GM19324 (cell line): ENCODE results near the gene TMEM179B.
"Not testable (repeated sequence)": the region's sequence is repeated elsewhere in the genome, so short reads cannot be mapped to it uniquely, and the experiment has no call there.

Source experiments
- ATAC-seq: cut with Tn5 transposase; IDR thresholded peaks from one replicate; pipeline ENCODE4 v1.9.1; 2021; ENCODE audit warnings: mild to moderate bottlenecking, moderate library complexity; ENCODE audit not compliant: unreplicated experiment, low FRiP score

TMEM179B gene

DNA sequence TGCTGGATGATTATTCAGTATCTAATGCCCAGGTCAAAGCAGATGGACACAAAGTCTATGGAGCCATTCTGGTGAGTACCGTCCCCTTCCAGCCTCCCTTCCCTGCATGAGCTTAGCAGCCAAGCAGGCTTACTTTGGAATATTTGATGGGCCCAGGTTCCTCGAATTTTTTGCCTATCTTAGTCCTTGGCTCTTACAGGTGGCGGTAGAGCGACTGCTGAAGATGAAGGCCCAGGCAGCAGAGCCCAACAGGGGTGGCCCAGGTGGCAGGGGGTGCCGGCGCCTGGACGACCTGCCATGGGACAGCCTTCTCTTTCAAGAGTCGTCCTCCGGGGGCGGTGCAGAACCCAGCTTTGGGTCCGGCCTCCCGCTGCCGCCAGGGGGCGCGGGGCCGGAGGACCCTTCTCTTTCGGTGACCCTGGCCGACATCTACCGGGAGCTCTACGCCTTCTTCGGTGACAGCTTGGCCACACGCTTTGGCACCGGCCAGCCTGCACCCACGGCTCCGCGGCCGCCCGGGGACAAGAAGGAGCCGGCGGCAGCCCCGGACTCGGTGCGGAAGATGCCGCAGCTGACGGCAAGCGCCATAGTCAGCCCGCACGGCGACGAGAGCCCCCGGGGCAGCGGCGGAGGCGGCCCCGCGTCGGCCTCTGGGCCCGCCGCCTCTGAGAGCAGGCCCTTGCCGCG lies 741 bp upstream of the TMEM179B start:
- peak; percentile 61 for ATAC-seq

DNA sequence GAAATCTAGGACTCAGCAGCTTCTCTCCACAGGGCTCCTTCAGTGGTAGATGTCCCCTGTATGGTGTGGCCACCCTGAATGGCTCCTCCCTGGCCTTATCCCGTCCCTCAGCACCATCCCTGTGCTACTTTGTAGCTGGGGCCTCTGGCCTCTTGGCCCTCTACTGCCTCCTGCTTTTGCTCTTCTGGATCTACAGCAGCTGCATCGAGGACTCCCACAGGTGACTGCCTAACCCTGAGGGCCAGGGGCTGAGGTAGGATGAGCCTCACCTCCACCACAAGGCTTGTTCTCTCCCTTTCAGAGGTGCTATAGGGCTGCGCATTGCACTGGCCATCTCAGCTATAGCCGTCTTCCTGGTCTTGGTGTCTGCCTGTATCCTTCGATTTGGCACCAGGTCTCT lies 1.8 kb downstream of the TMEM179B start:
- ATAC-seq, result no peak

DNA sequence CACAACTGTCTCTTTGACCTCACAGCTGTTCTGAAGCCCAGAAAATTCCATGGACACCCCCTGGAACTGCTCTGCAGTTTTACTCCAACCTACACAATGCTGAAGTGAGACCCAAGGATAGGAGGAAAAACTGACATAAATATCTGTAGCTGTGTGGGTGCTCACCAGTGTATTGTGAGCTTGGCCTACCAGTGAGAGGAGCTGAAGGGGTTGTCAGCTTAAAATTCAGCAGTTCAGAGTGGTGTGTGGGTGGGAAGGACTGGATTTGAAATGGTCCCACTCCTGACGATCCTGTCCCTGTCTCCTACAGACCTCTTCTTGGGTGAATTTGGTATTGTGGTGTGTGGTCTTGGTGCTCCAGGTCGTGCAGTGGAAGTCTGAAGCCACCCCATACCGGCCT lies 2.4 kb downstream of the TMEM179B start:
- ATAC-seq, result no peak

DNA sequence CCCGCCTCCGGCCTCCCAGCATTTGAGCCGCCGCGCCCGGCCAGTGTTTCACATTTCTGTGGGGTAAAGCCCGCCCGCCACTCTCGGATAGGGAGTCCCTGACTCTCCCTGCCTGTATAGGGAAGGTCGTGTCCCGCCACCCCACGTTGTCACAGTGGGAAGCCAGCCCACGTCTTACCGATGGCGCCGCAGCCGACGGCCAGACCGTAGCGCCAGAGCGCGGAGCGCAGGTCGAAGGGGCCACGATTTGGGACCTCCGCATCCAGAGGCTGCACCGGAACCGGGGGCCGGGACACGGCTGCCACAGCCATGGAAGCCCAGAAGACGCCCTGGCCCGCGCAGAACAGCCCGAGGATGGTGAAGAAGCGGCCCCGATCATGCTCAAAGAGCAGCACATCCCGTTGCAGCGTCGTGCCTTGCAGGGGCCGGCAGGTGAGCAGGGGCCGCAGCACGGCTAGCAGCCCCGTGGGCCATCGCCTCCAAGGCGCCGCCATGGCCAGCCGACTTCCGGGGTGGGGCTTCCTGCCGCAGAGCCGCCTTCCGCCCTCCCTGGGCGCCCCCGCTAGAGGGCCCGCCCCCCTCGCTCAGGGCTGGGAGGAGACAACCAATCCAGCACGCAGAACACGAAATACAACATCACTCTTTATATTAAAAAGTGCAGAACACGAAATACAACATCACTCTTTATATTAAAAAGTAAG lies 4.4 kb downstream of the TMEM179B start, which contains the start of gene TMEM223:
TSS of gene TMEM223 (minus strand) at position 506 of the 701 bp plus-strand sequence. CDS start at position 494, 12 bp downstream.
- peak; percentile 60 for ATAC-seq

DNA sequence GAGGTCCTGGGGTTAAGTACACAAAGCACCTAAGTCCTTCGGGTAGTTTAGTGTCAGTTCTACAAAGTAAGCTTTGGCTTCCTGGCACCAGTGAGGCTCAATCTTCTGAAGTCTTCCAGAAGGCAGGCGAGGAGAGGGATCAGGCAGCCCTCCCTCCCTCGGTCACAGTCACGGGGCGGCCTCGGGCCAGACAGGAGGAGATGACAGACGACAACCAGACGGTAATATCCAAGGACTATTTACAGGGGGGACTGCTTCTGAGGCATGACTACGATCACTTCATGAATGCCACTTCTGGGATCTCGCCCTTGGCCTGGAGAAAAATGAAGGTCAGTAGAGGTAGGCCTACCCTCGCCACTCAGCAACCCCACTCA lies 5.0 kb downstream of the TMEM179B start:
- no peak for ATAC-seq

DNA sequence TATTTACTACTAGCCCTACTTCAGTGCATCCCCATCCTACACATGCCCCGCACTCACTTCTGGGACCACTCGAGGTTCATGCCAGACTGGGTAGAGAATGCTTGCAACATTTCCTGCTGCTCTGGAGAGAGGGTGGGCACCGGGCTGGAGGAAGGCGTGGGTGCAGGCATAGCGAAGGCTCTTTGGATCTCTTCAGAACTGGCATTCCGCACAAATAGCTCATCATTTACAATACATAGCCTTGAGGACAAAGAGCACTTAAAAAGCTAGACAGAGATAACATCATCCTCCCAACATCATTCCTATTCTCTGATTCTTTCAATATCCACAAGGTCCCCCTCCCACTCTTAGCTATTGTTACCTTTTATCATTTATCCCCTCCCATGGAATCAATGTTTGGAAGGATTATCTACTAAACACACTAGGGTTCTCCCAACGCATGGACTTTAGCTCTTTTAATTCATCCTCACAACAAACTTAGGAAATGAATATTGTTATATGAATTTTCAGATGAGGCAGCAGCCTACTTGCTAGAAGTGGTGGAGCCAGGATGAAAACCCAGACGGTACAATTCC lies 7.1 kb downstream of the TMEM179B start:
- ATAC-seq, result no peak

DNA sequence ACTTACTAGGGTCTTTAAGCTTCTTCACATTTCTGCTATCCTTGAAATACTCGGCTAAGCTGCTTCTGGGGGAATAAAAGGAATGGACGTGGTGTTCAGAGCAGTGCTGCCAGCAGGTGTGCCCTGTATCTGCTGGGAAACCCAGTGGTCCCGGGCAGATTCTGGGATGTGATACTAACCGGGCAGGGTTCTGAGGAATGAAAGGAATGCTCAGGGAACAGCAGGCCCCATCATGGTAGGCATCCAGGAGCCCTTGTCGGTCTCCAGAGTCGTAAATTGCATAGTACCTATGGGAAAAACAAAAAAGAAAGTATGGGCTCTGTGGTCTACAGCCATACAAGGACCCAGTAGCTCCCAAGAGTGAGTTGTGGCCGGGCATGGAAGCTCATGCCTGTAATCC lies 9.1 kb downstream of the TMEM179B start:
- ATAC-seq, result no peak

DNA sequence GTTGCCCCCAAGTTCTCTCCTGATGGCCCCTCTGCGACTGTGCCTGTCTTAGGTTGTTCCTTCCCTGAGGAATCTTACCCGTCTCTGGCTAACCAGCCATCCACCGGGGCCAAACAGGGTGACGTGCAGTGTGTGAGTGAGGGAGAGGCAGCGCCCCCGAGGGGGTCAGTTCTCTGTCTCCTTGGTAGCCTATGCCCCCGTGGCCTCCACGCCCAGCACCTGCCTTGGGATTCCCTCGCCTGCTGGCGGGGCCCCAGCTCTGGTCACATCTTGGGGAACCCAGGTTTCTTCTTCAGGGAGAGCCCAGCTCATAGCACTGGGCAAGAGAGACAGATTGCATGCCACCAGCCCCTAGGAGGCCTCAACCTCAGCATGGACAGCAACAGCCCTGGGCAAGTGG lies 12.3 kb downstream of the TMEM179B start:
- no peak for ATAC-seq

DNA sequence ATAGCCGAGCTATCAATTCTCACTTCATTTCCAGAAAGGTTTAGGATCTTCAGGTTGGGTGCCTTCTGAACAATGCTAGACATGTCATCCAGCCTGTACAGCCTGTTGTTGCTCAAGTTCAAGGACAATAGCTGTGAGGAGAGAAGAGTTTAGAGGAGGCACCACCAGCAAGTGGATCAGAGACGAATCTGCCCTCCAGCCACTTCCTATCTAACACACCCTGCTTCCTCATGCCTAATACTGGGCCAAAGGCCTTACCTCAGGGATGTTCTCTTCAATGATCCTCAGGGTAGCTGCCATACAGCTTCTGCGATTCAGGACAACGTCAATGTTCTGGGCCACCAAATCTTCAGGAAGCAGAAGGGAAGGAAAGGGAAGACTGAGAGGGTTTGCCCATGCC lies 13.9 kb downstream of the TMEM179B start:
- no peak for ATAC-seq

DNA sequence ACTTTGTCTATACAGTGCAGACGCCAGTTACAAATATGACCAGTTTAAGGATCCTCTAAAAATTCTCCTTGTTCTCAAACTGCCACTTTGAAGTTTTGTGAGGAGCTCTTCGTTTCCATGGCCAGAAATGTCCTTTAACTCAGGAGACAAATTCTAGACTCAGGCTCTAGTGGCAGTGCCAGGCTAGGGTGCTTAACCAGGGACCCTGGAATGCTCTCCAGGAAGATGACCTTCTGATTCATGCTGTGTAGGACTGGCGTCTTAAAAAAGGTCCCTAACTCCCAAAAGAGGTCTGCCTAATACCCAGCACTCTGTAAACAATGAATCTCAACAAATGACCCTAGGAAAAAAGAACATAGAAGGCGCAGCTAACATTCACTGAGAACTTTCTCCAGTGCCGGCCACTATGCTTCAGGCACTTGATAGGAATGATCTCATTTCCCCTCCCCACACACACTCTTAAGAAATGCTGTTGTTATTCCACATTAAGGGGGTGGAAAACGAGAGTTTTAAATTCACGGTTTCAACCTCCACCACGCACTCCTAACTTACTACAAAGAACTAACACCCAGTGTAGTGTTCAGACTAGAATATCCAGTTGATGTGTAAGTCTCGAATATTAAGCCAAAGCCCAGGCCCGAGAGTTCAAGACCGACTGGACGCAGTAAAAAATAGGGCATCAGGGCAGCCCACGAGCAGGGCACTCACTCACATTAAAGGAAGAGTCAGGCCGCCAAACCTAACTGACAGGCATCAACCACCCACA lies 17.3 kb downstream of the TMEM179B start:
- no peak for ATAC-seq

DNA sequence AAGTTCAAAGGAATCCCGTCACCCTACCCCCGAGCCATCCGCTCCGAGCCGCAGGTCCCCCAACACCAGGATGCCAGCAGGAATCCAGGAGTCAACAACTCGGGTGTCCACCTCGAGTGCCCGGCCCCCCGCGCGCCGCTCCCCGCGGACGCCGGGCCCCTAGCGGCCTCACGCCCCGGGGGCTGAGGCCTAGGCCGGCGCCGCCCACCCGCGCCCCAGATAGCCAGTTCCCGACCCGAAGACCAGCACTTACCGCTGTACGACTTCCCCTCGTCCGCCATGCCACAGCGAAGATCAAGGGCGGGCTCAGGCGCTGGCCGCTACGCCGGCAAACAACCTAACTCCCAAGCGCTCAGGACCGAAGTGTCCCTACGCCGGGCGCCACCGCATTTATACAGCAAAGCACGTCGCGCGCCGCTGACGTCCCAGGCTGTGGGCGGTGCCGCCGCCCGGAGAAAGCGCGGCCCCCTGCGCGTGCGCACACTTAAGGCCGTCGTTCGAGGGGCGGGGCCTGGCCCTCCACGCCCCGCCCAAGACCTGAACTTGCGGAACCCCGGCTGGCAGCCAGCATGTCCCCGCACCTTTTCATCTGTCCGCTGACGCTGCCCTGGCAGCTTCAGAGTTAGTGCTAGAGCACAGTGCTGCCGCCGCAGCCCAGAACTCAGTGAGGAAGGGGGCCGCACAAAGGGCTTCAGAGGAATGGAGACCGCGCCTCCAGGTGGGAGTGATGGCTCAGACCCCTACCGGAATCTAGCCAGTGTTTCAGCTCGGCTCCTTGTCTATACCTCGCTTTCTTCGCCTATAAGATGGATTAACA lies 18.1 kb downstream of the TMEM179B start, which contains the start of gene NXF1:
TSS of gene NXF1 (minus strand) at position 365 of the 817 bp plus-strand sequence. CDS start at position 281, 84 bp downstream.
- peak; percentile 94 for ATAC-seq

DNA sequence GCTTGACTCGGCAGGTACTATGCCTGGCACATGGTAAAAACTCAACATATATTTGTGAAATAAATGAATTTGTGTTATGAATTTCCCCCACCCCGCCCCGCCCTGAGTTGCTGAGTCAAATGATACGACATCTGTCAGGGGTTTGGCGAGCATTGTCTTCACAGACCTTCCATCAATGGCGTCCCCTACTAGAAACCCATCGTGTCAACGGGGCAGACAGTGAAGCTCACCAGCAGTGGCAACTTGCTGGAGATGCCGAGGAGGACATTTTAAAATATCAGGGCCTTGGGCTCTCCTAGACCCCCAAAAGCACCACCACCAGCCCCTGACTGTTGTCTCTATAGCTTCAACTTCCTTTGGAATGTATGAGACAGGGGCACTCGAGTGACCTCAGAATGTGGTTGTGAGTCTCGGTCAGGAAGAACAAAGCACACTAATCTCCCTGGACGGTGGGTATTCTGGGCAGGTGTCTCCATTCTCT lies 18.8 kb downstream of the TMEM179B start:
- no peak for ATAC-seq

DNA sequence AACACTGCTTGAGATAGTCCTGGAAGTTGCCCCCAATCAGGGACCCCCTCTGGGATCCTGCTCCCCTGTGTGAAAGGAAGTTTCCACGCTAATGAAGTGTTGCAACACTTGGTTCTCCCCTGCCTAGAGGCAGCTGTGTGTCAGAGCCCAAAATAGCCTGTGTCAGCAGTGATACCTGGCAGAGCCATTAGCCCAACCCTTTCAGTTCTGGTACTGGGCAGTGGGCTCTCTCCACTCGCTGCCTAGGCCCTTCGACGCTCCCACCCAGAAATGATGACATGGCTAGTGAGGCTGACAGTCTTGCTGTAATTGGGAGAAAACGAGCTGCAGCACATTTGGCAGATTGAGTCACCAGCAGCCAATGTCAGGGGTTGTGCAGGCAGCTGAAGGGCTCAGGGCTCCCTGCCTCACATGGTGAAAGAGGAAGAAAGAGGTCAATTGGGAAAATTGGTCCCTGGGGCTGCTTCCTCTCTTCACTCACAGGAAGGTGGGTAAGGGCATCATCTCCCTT lies 19.5 kb downstream of the TMEM179B start:
- no peak for ATAC-seq

DNA sequence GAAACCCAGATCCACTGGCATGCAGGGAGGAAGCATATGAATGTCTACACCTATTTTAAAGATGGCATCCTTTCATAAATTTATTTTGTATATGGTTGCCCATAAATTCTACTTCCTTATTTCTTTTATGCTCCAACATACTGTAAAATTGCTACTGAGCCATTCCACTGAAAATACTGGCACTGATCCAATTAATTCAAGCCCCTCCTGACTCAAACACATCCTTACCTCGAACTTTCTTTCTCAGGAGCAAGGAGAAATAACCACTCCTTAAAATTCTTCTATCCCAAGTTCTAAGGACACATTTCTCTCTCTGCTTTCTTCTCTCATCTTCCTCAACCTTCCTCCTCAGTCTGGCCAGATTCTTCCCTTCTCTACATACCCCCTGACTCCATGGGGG lies 23.5 kb downstream of the TMEM179B start:
- ATAC-seq, result no peak

DNA sequence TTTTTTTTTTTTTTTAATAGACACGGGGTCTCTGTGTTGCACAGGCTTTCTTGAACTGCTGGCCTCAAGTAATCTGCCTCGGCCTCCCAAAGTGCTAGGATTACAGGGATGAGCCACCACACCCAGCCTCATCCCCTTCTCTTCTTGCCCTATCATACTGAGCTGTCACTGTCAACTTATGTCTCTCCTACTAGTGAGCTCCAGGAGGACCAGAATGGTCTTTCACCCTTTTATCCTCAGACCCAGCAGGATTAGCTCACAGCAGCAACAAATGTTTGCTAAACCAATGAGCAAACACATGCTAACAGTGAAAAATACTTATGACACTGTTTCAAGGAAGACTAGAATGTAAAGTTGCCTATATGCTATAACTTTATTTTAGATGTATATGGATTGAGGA lies 24.5 kb downstream of the TMEM179B start:
- no peak for ATAC-seq

DNA sequence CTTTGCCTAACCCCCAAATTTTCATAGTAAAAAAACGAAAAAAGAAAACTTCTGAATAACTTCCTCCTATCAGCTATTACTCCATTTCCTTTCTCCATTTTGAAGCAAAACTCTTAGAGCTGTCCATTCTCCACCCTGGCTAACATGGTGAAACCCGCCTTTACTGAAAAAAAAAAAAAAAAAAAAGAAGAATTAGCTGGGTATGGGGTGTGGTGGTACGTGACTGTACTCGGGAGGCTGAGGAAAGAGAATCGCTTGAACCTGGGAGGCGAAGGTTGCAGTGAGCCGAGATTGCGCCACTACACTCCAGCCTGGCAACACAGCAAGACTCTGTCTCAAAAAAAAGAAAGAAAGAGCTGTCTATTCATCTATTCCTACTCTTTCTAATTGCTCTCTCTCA lies 29.4 kb downstream of the TMEM179B start:
- no peak for ATAC-seq

DNA sequence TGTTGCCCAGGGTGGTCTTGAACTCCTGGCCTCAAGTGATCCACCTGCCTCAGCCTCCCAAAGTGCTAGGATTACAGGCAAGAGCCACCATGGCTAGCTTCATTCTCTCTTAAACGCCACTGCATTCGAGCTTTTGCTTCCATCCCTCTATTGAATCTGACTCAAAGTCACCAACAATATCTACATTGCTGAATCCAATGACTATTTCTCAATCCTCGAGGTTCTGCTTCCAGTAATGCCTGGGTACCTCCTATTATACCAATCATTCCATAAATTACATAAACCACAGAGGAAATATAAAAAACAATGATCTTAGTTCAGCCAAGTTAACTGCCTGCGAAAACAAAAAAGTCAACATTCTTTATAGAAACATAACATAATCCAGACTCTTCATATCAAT lies 29.9 kb downstream of the TMEM179B start:
- ATAC-seq, result no peak

DNA sequence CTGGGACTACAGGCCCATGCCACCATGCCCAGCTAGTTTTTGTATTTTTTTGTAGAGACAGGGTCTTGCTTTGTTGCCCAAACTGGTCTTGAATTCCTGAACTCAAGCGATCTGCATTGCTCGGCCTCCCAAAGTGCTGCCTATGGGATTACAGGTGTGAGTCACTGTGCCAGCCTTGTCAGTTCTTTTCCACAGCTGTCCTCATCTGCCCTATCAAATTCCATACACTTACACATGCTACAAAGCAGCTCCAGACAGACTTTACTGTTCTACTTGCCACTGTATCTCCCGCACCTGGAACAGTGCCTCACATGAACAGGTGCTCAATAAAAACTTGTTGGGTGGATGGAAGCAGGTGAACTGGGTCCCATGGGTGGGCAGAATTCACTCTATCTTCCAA lies 36.5 kb downstream of the TMEM179B start:
- ATAC-seq, result no peak

DNA sequence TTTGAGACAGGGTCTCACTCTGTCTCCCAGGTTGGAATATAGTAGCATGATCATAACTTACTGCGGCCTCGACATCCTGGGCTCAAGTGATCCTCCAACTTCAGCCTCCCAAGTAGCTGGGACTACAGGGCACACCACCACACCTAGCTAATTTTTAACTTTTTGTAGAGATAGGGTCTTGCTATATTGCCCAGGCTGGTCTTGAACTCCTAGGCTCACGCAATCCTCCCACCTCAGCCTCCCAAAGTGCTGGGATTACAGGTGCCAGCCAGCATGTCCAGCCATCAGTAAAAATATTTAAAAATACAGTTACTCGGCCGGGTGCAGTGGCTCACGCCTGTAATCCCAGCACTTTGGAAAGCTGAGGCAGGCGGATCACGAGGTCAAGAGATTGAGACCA lies 40.9 kb downstream of the TMEM179B start:
- ATAC-seq, result not testable (repeated sequence)
